T follicular helper cell (primary cell): ENCODE data around the gene C18orf63.
"Not testable (repeated sequence)": the region's sequence is repeated elsewhere in the genome, so short reads cannot be mapped to it uniquely, and the experiment has no call there.

Source experiments
- DNase-seq: peaks from one replicate; pipeline ENCODE4 v3.0.0-alpha.2; 2020; ENCODE audit warnings: low read depth
- total RNA-seq, 2 experiments: gene quantifications; one replicate each; lab custom pipeline; 2026; lab: John Stamatoyannopoulos, UW

The C18orf63 gene
- total RNA-seq = 0 reads per million in 2 experiments

DNA sequence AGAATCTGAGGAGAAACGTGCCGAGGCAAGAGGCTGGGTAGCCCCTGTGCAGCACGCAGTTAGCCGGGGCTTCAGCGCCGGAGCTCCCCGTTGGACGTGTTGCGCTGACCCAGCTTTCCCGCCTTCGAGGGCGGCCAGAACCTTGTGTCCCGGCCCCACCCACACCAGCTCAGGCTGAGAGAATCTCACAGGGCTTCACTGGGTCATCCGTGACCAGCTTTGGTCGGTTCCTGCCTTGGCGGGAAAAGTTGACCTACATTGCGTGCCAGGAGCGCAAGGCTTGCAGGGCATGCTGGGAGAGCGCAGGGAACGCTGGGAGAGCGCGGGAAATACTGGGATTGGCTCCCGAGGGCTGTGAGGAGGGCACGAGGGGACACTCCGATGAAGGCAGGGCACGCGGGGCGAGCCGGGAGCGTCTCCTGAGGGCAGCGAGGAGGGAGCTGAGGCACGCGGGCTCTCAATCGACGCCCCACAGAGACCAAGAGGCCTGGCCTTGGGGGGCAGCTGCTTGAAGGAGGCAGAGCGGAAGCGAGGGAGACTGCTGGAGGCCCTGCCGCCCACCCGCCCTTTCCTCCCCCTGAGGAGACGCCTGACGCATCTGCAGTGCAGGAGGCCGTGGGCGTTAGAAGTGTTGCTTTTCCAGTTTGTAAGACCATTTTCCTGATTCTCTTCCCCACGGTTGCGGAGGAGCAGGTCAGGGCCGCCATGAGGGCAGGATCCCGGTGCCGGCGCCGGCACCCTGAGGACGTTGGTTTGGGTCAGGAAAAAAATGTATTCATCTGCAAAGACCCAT is at the start of gene C18orf63:
C18orf63 (plus strand) TSS at position 376 of the 793 bp plus-strand sequence. CDS start 2,027 bp downstream, outside the sequence.
- no peak for DNase-seq

DNA sequence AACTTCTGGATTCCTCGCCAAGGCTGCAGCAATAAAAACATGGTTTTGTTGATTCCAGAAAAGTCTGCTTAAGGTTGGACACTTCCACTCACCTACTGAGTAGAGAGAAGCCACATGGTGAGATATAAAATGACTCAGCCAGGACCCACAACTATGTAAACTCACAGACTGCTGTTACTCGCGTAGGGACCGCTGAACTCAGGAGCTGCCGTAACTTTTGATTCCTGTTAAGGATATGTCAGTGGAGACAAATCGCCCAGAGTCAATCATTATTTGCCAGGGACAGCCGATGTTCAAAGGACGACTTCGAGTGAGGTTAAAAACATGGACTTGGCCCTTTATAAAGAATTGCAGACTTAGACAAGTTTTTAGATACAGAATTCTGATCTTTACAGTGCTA is 49.5 kb upstream of the C18orf63 start:
- no peak for DNase-seq

DNA sequence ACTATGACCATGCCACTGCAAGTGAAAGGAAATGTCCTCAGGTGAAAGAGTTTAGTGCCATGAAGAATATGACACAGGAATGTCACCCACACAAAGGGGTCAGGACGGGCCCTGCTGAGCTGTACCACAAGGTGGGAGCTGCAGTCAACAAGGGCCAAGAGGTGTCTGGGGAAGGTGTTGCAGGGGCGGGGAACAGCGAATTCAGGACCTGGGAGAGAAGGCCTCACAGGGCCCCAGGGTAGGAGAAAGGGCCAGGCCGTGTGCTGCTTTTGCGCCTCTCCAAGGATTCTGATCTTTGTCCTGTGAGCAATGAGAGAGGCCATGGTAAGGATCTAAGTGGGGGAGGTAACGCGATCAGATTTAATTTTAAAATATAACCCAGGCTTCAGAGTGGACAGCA is 47.5 kb upstream of the C18orf63 start:
- no peak for DNase-seq

DNA sequence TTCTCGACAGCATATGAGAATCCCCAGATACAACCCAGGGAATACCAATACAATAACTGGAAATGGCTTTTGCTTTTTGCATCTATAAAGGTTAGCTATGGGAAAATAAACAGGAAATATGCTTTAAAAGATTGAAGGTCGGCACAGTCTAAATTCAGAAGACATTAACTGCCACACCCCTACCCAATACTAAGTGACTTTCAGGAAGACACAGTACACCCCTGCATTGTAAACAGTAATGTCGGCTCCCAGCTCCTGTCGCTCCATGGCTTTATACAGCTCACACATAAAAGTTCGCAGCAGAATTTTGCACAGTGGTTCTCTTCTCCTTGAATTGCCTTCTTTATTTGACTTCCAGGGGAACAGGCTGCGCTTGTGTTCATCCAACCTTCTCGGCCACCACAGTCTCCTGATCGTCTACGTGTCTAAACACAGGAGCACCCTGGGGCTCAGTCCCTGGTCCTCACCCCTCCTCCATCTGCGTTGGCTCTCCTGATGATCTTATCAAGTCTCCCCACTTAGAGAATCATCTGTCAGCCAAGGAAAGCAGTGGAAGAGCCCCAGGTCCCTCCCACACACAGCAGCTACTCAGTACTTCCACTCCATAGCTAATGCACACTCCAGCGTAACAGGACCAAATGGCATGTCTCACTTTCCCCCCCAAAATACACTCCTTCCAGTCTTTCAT is 46.6 kb upstream of the C18orf63 start:
- no peak for DNase-seq

DNA sequence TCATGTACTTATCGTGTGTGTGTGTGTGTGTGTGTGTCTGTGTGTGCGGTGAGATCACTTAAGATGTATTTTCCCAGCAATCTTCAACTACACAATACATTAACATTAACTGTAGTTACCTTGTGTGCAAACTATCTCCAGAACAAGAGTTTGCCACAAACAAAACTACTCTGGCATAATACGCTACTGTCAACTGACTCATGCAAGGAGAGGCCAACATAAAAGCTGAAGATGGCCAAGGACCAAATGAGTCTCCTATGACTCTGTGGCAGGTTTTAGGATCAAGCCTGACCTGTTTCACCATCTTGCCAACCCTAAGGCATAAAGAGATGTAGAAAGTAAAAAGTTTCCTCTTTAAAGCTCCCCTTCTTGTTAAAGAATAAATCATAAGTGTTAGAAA is 44.0 kb upstream of the C18orf63 start:
- DNase-seq = no peak

DNA sequence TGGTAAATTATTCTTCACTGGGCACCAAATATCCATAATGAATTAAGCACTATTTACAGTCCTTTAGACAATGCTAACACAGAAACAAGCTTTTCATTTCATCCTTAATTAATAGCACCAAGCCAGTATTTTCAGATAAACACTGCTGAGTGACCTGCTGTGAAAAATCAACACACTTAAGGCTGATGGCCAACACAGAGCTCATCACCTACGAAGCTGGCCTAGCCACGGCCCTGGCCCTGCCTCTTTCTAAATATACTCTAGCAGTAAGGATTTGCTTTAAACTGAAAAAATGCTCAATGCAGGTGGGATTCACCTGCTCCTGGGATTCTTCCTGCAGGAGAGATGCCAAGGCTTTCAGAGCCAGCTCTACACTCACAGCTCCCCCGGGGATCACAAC is 42.2 kb upstream of the C18orf63 start:
- no peak for DNase-seq

DNA sequence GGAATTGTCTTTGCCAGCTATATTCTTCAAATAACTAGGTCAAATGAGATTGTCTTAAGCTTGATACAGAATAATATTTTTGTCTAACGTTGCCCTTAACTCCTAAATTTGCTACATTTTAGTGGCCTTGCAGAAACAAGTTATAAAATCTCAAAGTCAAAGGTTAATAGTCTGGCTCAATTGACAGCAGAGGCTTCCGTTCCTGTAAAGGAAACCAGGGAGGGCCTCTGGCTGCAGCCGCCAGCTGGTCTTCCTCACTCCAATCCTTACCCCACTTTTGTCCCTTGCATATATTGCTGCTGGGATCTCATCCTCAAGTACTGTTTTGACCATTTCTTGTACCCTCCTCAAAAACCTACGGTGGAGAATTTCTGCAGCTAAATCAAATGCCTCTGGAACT is 40.9 kb upstream of the C18orf63 start:
- DNase-seq = no peak

DNA sequence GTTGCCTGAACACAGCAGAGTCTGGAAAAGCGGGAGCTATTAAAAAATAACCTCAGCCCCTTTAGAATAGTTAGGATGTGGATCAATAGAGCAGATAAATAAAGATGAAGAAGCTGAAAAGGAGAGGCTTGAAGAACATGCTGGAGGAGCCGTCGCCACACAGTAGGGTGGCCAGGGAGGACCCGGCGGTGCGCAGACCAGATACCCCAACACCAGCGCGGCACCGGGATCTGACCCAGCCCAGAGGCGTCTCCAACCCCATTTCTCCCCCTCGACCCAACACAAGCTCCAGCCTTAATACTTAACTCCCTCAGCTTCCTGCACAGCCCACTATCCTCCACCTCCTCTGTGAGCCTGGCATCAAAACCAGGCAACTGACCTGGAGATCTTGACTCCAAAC is 39.9 kb upstream of the C18orf63 start:
- DNase-seq = no peak

DNA sequence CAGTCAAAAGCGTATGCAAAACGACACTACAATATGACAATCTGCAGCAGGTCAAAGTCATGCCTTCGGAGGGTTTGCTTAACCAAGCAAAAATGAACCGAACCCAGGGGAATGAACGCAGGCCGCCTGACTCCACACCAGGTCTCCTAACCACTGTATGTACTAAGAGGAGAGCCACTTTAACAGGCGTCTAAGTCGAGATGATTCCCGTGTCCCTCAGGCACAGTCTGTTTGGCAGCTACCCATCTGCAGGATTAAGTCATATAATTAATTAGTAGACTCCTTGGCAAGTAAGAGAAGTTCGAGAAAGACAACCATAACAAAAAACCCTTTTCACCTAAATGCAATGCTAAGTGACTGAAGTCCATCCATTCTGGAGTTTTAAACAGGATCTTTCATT is 39.0 kb upstream of the C18orf63 start:
- no peak for DNase-seq

DNA sequence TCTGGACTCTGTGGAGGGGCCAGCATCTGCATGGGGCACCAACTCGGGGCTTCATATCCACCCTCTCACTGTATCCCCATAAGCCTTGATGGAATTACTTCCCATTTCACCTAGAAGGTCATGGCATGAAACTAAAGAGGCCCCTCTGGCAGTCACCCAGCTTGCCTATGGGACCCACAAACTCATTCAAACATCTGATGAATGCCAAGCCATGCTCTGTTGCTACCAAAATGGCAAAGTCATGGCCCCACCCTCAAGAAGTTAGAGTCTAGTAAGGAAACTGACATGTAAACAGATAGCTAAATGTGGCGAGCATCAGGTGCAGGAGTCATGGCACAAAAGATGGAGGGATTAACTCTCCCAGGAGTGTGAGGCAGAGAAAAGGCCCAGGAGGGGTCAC is 38.3 kb upstream of the C18orf63 start:
- no peak for DNase-seq

DNA sequence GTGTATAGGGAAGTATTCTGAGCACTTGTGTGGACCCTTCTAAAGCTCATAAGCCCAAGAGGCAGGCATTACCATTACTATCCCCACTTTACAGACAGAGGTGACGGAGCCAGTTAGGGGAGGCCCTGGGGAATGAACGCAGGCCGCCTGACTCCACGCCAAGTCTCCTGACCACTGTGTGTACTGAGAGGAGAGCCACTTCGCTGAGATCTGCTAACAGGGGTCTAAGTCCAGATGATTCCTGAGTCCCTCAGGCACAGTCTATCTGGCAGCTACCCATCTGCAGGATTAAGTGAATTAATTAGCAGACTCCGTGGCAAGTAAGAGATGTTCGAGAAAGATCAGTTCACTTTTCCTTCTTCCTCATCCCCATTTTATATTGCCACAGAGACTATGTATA is 37.6 kb upstream of the C18orf63 start:
- no peak for DNase-seq

DNA sequence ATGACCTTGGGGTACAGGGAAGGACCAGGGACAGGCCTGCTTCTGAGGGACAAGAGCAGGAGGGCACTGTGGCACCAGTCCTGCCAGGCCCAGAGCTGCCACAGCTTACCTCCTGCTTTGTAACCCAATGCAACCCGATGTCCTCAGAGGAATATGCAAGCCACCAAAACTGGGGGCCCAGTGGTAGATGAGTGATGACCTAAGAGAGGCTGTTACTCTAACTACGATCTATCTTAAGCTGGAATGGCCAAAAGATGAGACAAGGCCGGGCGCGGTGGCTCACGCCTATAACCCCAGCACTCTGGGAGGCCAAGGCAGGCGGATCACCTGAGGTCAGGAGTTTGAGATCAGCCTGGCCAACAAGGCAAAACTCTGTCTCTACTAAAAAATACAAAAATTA is 36.7 kb upstream of the C18orf63 start:
- DNase-seq = no peak

DNA sequence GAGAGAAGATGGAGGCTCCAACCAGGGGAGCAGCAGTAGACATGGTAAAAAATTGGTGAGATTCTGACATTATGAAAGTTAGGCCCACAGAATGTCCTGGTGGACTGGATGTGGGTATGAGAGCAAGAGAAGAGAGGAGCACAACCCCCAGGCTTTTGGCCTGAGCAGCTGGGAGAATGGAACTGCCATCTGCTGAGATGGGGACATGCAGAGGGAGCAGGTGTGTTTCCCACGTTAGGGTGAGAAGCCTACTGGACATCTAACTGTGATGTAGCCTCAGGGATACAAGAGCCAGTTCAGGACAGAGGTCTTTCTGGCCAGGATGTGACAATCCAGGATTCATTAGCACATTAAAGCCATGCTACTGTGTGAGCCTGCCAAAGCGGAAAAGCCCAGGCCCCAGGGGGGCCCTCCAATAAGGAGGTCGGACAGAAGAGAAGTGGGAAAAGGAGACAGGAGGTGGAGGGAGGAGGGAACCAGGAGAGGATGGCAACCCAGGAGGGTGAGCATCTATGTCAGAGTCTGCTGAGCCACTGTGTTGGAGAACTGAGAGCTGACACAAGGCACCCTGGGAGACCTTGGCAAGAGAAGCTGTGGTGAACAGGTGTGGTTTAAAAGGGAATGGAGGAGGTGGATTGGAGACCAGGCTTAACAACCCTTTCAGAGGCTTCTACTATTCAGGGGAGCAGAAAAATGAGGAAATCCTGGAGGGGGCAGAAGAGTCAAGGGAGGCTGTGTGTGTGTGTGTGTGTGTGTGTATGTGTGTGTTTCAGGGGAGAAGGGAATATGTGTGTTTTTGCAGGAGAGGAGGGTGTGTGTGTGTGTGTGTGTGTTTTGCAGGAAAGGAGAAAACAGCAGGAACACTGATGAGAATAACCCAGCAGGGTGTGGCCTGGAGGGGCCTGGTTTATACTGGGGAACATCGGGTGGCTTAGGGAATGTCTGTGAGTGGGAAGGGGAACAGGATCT is 34.3 kb upstream of the C18orf63 start:
- DNase-seq = no peak

DNA sequence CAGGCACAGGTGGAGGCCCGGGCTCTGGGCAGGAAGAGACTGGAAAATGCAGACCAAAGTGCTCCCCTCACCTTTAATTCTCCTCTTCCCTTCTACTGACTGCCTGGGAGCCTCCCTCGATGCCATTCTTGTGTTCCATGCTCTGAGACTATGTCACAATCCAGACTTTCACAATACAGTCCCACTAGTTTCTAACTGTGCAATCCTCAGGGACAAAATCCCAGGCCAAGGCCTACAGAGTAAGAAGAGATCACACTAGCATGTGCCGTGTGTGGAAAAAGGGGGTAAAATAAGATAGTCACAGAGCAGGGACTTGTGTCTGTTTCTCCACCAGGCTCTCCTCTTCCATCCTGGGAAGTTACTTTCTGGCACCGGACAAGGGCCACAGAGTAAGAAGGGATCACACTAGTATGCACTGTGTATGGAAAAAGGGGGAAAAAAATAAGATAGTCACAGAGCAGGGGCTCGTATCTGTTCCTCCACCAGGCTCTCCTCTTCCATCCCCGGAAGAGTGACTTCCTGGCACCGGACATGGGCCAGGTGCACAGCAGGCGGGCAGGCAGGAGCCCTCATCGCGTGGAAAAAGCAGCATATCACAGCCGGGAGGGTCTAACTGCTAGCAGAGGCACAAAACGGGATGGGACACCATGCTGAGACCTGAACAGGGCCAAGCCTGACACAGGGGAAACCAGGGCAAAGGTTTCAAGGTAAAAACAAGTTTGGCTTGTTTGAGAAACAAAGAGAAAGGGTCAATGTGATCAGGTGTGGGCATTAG is 33.5 kb upstream of the C18orf63 start:
- no peak for DNase-seq

DNA sequence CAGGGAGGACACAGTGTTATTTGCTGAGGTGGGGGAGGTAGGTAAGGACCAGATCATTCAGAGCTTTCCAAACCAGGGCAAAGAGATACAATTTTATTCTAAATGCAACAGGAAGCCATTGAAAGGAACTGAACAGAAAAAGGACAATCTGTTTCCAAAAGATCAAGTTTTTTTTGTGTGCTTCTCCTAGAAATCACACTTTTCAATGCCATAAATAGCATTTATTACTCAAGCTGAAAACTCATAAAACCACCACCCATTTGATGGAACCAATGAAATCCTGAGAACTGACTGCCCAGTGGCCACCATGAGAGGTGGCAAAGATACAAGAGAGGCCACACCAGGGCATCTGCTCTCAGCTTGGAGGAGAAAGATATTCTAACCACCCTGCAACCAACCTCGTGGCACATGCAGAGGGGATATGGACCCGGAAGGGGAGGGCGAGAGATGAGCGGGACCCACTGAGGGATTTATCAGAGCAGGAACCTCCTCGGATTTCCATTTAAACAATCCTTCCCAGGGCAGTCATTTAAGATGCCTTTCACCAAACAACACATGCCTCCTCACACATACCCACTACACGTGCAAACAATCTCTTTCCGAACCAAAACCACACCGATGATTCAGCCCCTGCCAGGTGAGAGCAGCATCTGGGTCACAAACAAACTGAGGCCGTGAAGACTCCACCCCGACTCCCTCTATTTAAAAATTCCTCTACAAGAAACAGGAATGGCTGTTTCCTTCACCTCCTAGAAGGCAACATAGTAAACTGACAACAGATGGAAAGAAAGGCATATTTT is 32.7 kb upstream of the C18orf63 start:
- no peak for DNase-seq

DNA sequence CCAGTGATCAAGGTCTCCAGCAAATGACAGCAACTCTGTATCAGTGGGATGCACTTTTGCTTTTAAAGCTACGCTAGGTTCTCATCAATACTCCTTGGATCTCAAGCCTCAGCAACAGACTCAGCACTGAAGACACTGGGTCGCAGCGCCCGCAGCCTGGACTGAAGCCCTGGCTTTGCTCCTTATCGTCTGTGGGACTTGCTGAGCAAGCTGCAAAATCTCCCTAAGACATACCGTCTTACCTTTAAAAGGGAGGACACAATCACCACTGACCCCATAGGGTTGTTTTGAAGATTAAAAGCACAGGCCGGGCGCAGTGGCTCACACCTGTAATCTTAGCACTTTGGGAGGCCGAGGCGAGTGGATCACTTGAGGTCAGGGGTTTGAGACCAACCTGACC is 32.0 kb upstream of the C18orf63 start:
- no peak for DNase-seq

DNA sequence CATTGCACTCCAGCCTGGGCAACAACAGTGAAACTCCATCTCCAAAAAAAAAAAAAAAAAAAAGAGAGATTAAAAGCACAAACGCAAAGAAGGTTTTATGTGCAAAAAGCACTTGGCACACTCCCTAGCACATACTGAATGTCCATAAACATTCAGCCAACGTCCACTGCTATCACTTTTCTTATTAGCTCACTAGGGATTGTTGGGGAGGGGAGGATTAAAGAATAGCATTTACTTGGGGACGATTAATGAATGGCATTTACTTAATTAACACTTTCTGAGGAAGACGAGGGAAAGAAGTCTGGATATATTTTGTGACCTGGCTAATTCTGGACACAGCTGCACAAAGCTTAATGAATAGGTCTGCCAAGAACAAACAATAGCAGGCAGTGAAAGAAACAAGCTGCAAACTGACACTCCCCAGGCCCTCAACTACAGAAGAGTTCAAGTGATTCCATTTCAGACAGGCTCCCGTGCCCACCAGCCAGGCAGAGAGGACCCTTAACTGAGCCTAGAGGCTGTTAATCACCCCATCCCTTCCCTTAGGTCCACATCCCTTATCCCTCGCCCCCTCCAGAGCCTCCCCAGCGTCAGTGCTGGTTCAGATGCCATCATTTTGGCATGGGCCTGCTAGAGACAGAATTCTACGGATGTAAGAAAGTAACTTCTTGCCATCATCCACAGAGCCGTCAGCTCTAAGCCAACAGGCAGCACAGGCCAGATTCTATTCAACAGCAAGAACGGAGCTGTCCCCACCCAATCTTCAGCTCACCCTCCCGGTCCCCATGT is 31.3 kb upstream of the C18orf63 start:
- DNase-seq = no peak

DNA sequence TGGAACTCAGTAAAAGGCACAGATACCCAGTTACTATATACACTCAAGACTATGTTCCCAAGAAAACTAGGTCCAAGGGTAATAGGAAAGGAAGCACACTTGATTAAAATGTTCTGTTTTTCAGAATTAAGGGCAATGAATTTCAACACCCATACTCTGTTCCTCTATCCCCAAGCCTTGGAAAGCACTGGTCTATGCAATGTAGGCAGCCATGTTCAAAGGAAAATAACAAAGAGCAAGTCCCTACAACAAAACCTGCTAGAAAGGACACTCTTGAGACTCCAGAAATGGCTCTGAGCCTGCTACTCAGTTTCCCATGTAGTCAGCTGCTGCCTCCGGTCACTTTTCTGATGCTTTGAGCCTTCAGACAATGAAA is 30.7 kb upstream of the C18orf63 start:
- no peak for DNase-seq

DNA sequence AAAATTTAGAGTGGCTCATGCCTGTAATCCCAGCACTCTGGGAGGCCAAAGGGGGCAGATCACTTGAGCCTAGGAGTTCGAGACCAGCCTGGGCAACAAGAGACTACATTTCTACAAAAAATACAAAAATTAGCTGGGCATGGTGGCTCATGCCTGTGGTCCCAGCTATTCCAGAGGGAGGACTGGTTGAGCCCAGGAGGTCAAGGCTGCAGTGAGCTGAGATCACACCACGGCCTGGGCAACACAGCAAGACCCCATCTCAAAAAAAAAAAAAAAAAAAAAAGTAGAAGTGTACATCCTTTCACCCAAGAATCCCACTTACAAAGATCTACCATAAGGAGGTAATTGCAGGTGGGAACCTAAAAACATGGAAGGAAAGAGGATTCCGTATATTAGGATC is 30.1 kb upstream of the C18orf63 start:
- not testable (repeated sequence) for DNase-seq
